Vagina (tissue), 2 donors: ENCODE results near the gene PRSS23.

Experiments
- CTCF ChIP-seq, 3 experiments: fragments of 450-650 bp in 2 of 3; fragments of 200-600 bp in 1 of 3; sonication (generic) in 1 of 3; IDR thresholded peaks; one replicate each; pipeline ENCODE4 v1.5.1; 2017 to 2019; ENCODE audit warnings: antibody characterized with exemption in 3 of 3, mild to moderate bottlenecking in 2 of 3, moderate library complexity in 2 of 3
- POLR2A ChIP-seq, 2 donors: fragments of 450-650 bp; IDR thresholded peaks; one replicate each; pipeline ENCODE4 v1.6.1; 2017; ENCODE audit warnings: antibody characterized with exemption in 2 of 2, mild to moderate bottlenecking in 2 of 2, moderate library complexity in 2 of 2
- POLR2AphosphoS5 ChIP-seq, 2 donors: sonication (generic); formaldehyde crosslinking; IDR thresholded peaks; one replicate each; pipeline ENCODE4 v1.9.0; 2017; ENCODE audit warnings: antibody characterized with exemption in 2 of 2, mild to moderate bottlenecking in 2 of 2, low read depth in 1 of 2; ENCODE audit not compliant: insufficient read depth in 1 of 2

- TF ChIP-seq POLR2A (IDR thresholded peaks at IDR 0.05) (no peak), CTCF (IDR thresholded peaks at IDR 0.05) (no peak), POLR2AphosphoS5 (IDR thresholded peaks at IDR 0.05; ENCODE audit: insufficient read depth in 1 of 2, low read depth in 1 of 2) (no peak)
Measured at GRCh38 chr11:86815726-86816125, 15.4 kb downstream of the PRSS23 start.
